Lower leg skin (tissue), 4 donors: ENCODE measurements around the gene UBE2QL1. TPM values are rescaled to one million over a fixed set of nuclear protein-coding genes. Genes with fewer than 3 reads are reported as not detected.

Experiments
- DNase-seq, 2 donors: peaks; one replicate each; pipeline ENCODE4 v3.0.0-alpha.2; 2019; ENCODE audit warnings: low spot score in 2 of 2
- H3K4me3 ChIP-seq: fragments of 200-600 bp; sonication (generic); 2 replicates; pipeline ENCODE4 v1.5.1; 2017; ENCODE audit warnings: mild to moderate bottlenecking, low read depth; ENCODE audit not compliant: poor library complexity, severe bottlenecking
- CTCF ChIP-seq, 3 donors: fragments of 450-650 bp; IDR thresholded peaks; one replicate each; pipeline ENCODE4 v1.5.1; 2016; ENCODE audit warnings: antibody characterized with exemption in 3 of 3, mild to moderate bottlenecking in 3 of 3, moderate library complexity in 2 of 3
- POLR2A ChIP-seq, 2 donors: fragments of 450-650 bp; IDR thresholded peaks; one replicate each; pipeline ENCODE4 v1.6.1; 2016 to 2017; ENCODE audit warnings: antibody characterized with exemption in 2 of 2, mild to moderate bottlenecking in 1 of 2, moderate library complexity in 1 of 2
- WGBS, 2 donors: methylation state at CpG; one replicate each; pipeline ENCODE4 v1.1.5; 2018; 5-methylcytosine and 5-hydroxymethylcytosine counted together
- intact Hi-C: fragments of 100-400 bp; cut with DNase I; formaldehyde crosslinking; loops from one replicate; pipeline ENCODE4 v1.15.0; 2023; ENCODE audit warnings: low total_unique reads
- total RNA-seq, 4 donors: library from RNA; depleted of rRNA; stranded (reverse); fragments of >200 nt; gene quantifications; one replicate each; pipeline ENCODE4 v1.1.0, GENCODE V29; 2016

The UBE2QL1 gene
- total RNA-seq: 1 to 10 TPM in 3 of 4 donors, under 1 TPM in 1; 0.72 to 3.4 (median 1.3) TPM

GRCh38 chr5:6448622-6449464, at the start of gene UBE2QL1:
Gene UBE2QL1 (plus strand): TSS chr5:6448859. CDS start chr5:6448894, 35 bp downstream.
- 1 to 2% methylated on average over 25 to 35 of the region's 103 CpGs for WGBS, 2 donors
- no peak for TF ChIP-seq CTCF (IDR thresholded peaks at IDR 0.05)
- TF ChIP-seq POLR2A (IDR thresholded peaks at IDR 0.05): no peak
- intact Hi-C loops: no loop called here
- H3K4me3 ChIP-seq: no peak within 1 kb of the TSS
- no peak for DNase-seq

- no peak overlapping the region for H3K4me3 ChIP-seq
- TF ChIP-seq CTCF (IDR thresholded peaks at IDR 0.05) (no peak), POLR2A (IDR thresholded peaks at IDR 0.05) (no peak)
- WGBS, 2 donors: 39 to 45% methylated on average over 13 of the region's 13 CpGs
- peak in 1 of 2 donors; percentile 78 for DNase-seq
- intact Hi-C loops: no loop called here
Observed at GRCh38 chr5:6399980-6400910, 48.4 kb upstream of the UBE2QL1 start.

DNA sequence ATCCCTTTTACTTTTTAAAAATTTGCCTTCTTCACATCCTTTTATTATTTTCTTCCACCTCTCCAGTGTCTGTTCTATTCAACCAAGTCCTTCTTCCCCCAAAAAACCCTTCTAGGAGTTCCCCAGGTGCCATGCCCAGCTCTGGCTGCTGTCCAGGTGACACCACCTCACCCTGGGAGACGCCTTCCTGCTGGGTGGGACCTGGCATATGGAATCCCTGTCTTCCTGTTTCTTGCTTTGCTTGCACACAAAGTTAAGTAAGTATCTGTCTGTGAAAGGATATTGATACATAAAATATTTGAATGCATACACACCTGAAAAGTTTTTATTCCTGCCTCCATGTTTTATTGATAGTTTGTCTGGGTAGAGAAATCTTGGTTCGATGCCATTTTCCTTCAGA, 47.2 kb upstream of the UBE2QL1 start:
- no peak for TF ChIP-seq POLR2A (IDR thresholded peaks at IDR 0.05)
- no peak for TF ChIP-seq CTCF (IDR thresholded peaks at IDR 0.05)
- H3K4me3 ChIP-seq: no peak overlapping the region
- peak in 1 of 2 donors; percentile 56 for DNase-seq
- WGBS, 2 donors: 48 to 62% methylated on average over 2 of the region's 2 CpGs
- intact Hi-C loops: loop anchor here (1.0 kb wide), 1 partner anchor 56 kb away; no protein-coding TSS in a partner anchor

DNA sequence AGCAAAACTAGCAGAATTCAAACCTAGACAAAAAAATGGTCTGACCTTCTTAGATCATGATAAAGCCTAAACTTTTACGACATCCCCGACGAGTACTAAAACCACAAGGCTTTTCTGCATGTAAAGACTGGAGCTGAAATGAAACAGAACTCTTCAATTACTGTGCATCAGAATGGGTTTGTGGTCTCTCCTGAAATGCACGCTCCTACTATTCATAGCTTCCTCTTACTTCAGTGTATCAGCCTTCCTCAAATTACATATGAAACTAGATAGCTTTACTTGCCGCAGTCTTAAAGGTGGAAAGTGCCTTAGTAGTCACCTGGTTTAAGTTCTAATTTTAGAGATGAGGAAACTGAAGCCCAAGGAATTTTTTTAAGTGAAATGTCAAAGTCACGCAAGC, 45.7 kb upstream of the UBE2QL1 start:
- TF ChIP-seq CTCF (IDR thresholded peaks at IDR 0.05) (no peak), POLR2A (IDR thresholded peaks at IDR 0.05) (no peak)
- no peak for DNase-seq
- no peak overlapping the region for H3K4me3 ChIP-seq
- intact Hi-C loops: no loop called here
- 58 to 63% methylated on average over 6 of the region's 6 CpGs for WGBS, 2 donors

GRCh38 chr5:6403416-6403815, 45.2 kb upstream of the UBE2QL1 start:
- DNase-seq: no peak
- 82 to 93% methylated on average over 4 of the region's 4 CpGs for WGBS, 2 donors
- intact Hi-C loops: no loop called here
- TF ChIP-seq CTCF (IDR thresholded peaks at IDR 0.05) (no peak), POLR2A (IDR thresholded peaks at IDR 0.05) (no peak)
- H3K4me3 ChIP-seq: no peak overlapping the region
